Upper lobe of left lung (tissue), 4 donors: ENCODE measurements around the gene CCDC12.

Experiments used
- CTCF ChIP-seq, 6 experiments: fragments of 450-650 bp in 4 of 6; fragments of 200-600 bp in 2 of 6; sonication (generic) in 2 of 6; IDR thresholded peaks; one replicate each; pipeline ENCODE4 v1.5.1; 2016 to 2019; ENCODE audit warnings: antibody characterized with exemption in 6 of 6
- POLR2AphosphoS5 ChIP-seq, 2 donors: sonication (generic); formaldehyde crosslinking; IDR thresholded peaks; one replicate each; pipeline ENCODE4 v1.5.1; 2017; ENCODE audit warnings: antibody characterized with exemption in 2 of 2

- TF ChIP-seq CTCF (IDR thresholded peaks at IDR 0.05) = no peak
- TF ChIP-seq POLR2AphosphoS5 (IDR thresholded peaks at IDR 0.05) = no peak
Measured at GRCh38 chr3:46916799-46917198, 59.7 kb downstream of the CCDC12 start.
